Measurements from ENCODE around the gene DCUN1D2.
"Not testable (repeated sequence)": the region's sequence is repeated elsewhere in the genome, so short reads cannot be mapped to it uniquely, and the experiment has no call there.

Gene DCUN1D2

GRCh38 chr13:113452466-113452865 is 38.0 kb downstream of the DCUN1D2 start:
- TF ChIP-seq CTCF (IDR thresholded peaks at IDR 0.05) = no peak
- Histone ChIP-seq H3K4me3 (no peak overlapping the region), H3K27ac (peak overlapping the region in 1 of 2 donors; percentile 80)
- no peak for DNase-seq (ENCODE audit: low spot score)

GRCh38 chr13:113451951-113452421 is 38.5 kb downstream of the DCUN1D2 start:
- peak overlapping the region; percentile 33 to 80 for H3K27ac ChIP-seq
- TF ChIP-seq CTCF (IDR thresholded peaks at IDR 0.05) = no peak
- no peak for DNase-seq (ENCODE audit: low spot score)

GRCh38 chr13:113450861-113451620 is 39.5 kb downstream of the DCUN1D2 start:
- H3K27ac ChIP-seq = peak overlapping the region in 1 of 2 donors; percentile 80
- not testable (repeated sequence) for DNase-seq (ENCODE audit: low spot score); H3K4me3 ChIP-seq
- peak; percentile 21 for TF ChIP-seq CTCF (IDR thresholded peaks at IDR 0.05)

More at GRCh38 chr13:113451951-113452421, 38.5 kb downstream of the DCUN1D2 start:
- H3K4me3 ChIP-seq = peak overlapping the region; percentile 24

GRCh38 chr13:113450348-113450744 is 40.2 kb downstream of the DCUN1D2 start:
- H3K27ac ChIP-seq; DNase-seq (ENCODE audit: low spot score); H3K4me3 ChIP-seq: not testable (repeated sequence)

- TF ChIP-seq CTCF (IDR thresholded peaks at IDR 0.05) = no peak
- no peak for DNase-seq (ENCODE audit: low spot score)
- Histone ChIP-seq H3K4me3 (peak overlapping the region; percentile 34), H3K27ac (peak overlapping the region in 1 of 2 donors; percentile 11)
Measured at GRCh38 chr13:113449693-113450347, 40.7 kb downstream of the DCUN1D2 start.

- no peak for DNase-seq (ENCODE audit: low spot score)
Measured at GRCh38 chr13:113448885-113449692, 41.4 kb downstream of the DCUN1D2 start.

More at GRCh38 chr13:113448885-113449692, 41.4 kb downstream of the DCUN1D2 start:
- peak overlapping the region in 1 of 2 donors; percentile 11 for H3K27ac ChIP-seq
- H3K4me3 ChIP-seq = peak overlapping the region; percentile 34
- TF ChIP-seq CTCF (IDR thresholded peaks at IDR 0.05) = no peak

Measured in coronary artery (tissue), 2 donors.